GM06990 (cell line): Measurements from ENCODE around the gene AFF3.

Source experiments
- DNase-seq: peaks from one replicate; pipeline ENCODE4 v3.0.0-alpha.2; 2011; ENCODE audit not compliant: insufficient read length; ENCODE audit errors: extremely low read depth
- H3K27me3 ChIP-seq: replicated peaks from 2 replicates; pipeline ENCODE4 v1.6.0; 2011; ENCODE audit warnings: low read length; ENCODE audit not compliant: control insufficient read depth, insufficient read depth
- H3K36me3 ChIP-seq: 2 replicates; pipeline ENCODE4 v1.5.1; 2011; ENCODE audit warnings: low read length; ENCODE audit not compliant: control insufficient read depth, insufficient read depth
- H3K4me3 ChIP-seq: replicated peaks from 2 replicates; pipeline ENCODE4 v1.5.1; 2011; ENCODE audit warnings: low read depth, mild to moderate bottlenecking, control low read depth, low read length
- TF ChIP-seq, protein P1 (sequence below): IDR thresholded peaks from 2 replicates; pipeline ENCODE4 v1.5.1; 2011; ENCODE audit warnings: low read length, control low read depth, mild to moderate bottlenecking, inconsistent platforms; ENCODE audit not compliant: insufficient read depth, poor library complexity, severe bottlenecking

Gene AFF3

DNA sequence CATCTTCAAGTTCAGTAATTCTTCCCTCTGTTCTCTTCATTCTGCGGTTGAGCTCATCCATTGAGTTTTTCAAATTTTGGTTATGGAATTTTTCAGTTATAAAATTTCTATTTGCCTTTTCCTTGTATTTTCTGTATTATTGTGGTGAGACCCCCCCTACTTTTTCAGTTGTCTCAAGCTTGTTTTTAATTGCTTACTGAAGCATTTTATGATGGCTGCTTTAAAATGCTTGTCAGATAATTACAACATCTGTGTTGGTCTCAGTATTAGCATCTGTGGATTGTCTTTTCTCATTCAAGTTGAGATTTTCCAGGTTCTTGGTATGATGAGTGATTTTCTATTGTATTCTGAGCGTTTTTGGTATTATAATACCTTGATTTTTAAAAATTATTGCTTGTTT, 531.4 kb downstream of the AFF3 start:
- TF ChIP-seq, protein P1, sequence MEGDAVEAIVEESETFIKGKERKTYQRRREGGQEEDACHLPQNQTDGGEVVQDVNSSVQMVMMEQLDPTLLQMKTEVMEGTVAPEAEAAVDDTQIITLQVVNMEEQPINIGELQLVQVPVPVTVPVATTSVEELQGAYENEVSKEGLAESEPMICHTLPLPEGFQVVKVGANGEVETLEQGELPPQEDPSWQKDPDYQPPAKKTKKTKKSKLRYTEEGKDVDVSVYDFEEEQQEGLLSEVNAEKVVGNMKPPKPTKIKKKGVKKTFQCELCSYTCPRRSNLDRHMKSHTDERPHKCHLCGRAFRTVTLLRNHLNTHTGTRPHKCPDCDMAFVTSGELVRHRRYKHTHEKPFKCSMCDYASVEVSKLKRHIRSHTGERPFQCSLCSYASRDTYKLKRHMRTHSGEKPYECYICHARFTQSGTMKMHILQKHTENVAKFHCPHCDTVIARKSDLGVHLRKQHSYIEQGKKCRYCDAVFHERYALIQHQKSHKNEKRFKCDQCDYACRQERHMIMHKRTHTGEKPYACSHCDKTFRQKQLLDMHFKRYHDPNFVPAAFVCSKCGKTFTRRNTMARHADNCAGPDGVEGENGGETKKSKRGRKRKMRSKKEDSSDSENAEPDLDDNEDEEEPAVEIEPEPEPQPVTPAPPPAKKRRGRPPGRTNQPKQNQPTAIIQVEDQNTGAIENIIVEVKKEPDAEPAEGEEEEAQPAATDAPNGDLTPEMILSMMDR = no peak
- no peak overlapping the region for H3K4me3 ChIP-seq
- H3K36me3 ChIP-seq = no peaks in the 10 kb centered on the region
- no peaks in the 10 kb centered on the region; the same call in 1 of the 2 replicates for H3K27me3 ChIP-seq
- no peak for DNase-seq

DNA sequence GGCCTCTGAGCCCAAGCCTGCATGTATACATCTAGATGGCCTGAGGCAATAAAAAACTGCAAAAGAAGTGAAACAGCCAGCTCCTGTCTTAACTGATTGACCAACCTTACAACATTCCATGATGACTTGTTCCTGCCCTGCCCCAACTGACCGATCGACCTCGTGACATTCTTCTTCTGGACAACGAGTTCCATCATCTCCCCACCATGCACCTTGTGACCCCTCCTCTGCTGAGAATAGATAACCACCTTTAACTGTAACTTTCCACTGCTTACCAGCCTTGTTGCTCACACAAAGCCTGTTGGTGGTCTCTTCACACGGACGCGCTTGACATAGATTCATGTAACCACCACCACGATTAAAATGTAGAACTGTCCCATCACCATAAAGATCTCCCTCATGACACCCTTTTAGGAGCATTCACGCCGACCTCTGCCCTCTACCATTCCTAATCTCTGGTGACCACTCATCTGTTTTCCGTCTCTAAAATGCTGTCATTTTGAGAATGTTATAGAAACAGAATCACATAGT, 532.5 kb downstream of the AFF3 start:
- Histone ChIP-seq H3K4me3 (no peak overlapping the region), H3K36me3 (no peaks in the 10 kb centered on the region), H3K27me3 (no peaks in the 10 kb centered on the region; the same call in 1 of the 2 replicates)
- DNase-seq = no peak
- TF ChIP-seq, protein P1 = no peak

DNA sequence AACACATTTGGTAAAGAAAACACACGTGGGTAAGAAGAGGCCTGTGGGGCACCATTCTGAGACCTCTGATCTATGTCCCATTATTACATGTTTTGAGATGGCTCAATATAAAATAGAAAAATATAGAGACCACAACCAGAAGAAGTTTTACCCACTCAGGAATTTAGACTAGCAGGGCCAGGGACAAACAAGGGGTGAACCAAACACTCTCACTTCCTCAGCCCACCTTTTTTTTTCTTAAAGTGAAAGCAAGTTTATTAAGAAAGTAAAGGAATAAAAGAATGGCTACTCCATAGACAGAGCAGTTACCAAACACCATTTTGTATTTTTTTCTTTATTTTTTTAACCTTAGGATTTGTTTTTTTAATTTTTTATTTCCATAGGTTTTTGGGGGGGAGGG, 533.5 kb downstream of the AFF3 start:
- no peaks in the 10 kb centered on the region; the same call in 1 of the 2 replicates for H3K27me3 ChIP-seq
- TF ChIP-seq, protein P1 = no peak
- no peak for DNase-seq
- no peak overlapping the region for H3K4me3 ChIP-seq
- H3K36me3 ChIP-seq = no peaks in the 10 kb centered on the region

DNA sequence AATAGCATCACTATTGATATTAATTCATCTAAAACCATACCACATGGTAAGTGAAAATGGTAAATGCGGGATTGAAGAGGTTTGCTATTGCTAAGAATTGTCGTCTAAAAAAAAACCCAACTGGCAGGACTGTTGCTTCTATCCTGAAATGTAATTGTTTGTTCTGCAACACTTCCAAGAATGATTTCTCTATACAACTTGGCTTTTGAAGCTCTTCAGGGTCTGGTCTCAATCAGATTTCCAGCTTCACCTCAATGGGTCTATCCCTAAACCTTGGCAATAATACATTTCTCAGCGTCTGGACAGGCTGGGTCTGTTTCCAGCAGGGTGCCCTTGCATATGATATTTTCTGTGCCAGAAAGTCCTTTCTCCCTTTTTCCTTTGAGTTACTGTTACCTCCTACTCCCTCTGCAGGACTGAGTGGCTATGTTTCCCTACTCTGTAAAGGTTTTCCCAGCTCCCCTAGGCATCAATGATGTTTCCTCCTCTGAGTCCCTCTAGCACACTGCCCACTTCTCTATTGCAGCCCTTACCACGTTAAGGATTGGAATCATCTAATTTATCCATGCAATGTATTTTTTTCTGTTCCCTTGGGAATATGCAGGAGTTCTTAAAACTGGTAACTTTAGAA, 534.4 kb downstream of the AFF3 start:
- no peak for DNase-seq
- no peaks in the 10 kb centered on the region; the same call in 1 of the 2 replicates for H3K27me3 ChIP-seq
- H3K4me3 ChIP-seq = no peak overlapping the region
- TF ChIP-seq, protein P1 = no peak
- H3K36me3 ChIP-seq = no peaks in the 10 kb centered on the region

DNA sequence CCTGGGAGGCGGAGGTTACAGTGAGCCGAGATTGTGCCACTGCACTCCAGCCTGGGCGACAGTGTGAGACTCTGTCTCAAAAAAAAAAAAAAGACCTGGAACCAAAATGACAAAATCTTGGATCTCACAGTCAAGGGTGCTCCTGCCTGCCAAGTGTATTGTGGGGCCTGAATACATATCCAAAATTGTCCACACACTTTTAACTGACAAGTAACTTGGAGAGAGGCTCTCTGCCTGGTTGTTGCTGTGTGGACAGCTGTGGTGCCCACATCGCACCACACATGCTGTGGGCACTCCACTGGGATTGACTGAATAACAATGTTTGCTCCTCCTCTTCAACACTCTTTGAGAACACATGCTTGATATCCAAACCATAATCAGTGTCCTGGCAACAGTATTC, 534.9 kb downstream of the AFF3 start:
- DNase-seq = no peak
- no peak overlapping the region for H3K4me3 ChIP-seq

More for the DNA sequence above, 534.9 kb downstream of the AFF3 start:
- Histone ChIP-seq H3K27me3 (no peaks in the 10 kb centered on the region; the same call in 1 of the 2 replicates), H3K36me3 (no peaks in the 10 kb centered on the region)
- TF ChIP-seq, protein P1 = no peak
